HG03095 (cell line): ENCODE results near the gene XPNPEP3.
A peak's percentile ranks its signal among the peaks of the same experiment; 100 is the strongest.

ENCODE experiments used
- ATAC-seq: cut with Tn5 transposase; IDR thresholded peaks from one replicate; pipeline ENCODE4 v1.9.1; 2021; ENCODE audit warnings: moderate library complexity; ENCODE audit not compliant: unreplicated experiment

XPNPEP3 gene

GRCh38 chr22:40928657-40929056 lies 71.7 kb downstream of the XPNPEP3 start:
- ATAC-seq, result no peak

DNA sequence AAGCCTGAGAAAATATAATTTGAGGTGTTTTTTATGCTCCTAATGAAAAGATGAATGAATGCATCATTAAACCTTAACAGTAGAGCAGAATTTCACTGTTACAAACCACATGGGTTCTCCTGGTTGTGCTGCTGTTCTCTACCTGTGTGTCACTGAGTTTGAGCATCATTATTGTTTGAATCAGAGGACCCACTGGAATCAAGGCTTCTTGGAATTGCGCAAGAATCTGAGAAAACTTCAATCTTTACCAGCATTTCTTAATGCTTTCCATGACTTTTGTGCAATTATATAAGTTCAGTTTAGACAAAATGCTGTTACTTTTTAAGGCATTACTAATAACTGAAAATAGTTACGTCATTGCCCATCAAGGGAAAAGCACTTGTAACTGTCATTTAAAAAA lies 75.4 kb downstream of the XPNPEP3 start:
- ATAC-seq, result no peak

DNA sequence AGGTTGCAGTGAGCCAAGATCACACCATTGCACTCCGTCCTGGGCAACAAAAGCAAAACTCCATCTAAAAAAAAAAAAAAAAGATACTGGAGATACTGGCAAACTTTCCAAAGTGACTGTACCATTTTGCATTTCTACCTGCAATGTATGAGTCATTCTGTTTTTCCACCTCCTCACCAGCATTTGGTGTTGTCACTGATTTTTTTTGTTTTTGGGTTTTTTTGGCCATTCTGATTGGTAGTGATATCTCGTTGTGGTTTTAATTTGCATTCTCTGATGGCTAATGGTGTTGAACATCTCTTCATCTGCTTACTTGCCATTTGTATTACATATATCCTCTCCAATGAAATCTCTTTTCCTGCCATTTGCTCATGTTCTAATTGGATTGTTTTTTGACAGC lies 82.3 kb downstream of the XPNPEP3 start:
- no peak for ATAC-seq

GRCh38 chr22:40950962-40951794 lies 94.2 kb downstream of the XPNPEP3 start, which contains the start of gene RBX1:
Gene RBX1, plus strand, starts transcription at chr22:40951378. Its CDS starts 21 bp downstream, at chr22:40951399.
- peak; percentile 66 for ATAC-seq

DNA sequence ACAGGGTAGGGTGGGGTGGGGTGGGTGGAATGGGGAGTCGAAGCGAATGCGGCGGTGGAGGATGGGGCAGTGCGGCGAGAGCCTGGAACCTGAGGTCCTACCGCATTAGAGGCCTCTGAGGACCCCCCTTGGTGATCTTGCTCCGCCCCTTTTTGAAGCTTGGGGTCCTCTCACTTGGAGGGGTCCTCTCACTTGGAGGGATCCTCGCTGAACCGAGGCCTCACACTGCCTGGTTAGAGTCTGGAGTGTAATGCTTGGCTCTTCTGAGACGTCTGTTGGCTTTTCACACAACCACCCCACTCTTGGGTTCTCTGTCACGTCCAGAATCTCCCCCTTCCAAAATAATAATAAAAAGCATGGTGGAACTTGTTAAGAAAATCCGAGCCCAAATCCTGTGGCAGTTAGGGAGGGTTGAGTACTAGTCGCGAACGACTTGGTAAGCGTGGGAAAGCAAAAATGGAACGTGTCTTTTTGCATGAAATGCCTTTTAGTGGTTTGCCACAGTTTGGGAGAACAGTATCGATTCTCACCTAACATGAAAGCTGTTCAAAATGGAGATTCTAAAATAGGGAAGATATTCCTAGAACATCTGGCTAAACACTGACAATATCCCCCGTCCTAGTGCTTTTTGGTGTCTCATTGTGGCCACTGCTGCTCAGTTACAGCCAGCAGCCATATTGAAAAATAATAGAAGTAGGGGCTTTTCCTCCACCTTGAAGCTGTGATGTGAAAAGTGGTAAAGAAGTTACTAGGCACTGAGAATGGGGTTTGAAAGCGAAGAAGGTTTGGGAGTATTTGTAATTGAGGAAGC lies 95.1 kb downstream of the XPNPEP3 start:
- peak; percentile 12 for ATAC-seq

GRCh38 chr22:40953471-40953870 lies 96.5 kb downstream of the XPNPEP3 start:
- ATAC-seq, result no peak

DNA sequence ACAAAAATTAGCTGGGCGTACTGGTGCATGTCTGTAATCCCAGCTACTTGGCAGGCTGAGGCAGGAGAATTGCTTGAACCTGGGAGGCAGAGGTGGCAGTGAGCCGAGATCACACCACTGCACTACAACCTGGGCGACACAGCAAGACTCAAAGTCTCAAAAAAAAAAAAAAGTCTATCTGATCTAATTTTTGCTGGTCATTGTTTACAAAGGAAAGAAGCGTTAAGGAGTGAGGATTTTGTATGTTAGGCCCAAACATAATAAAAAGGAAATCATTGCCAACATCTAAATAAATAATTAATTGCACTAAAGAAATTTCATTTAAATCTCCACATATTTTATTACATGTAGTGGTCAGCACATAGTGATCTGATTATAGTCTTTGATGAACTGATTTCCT lies 97.2 kb downstream of the XPNPEP3 start:
- ATAC-seq, result no peak

DNA sequence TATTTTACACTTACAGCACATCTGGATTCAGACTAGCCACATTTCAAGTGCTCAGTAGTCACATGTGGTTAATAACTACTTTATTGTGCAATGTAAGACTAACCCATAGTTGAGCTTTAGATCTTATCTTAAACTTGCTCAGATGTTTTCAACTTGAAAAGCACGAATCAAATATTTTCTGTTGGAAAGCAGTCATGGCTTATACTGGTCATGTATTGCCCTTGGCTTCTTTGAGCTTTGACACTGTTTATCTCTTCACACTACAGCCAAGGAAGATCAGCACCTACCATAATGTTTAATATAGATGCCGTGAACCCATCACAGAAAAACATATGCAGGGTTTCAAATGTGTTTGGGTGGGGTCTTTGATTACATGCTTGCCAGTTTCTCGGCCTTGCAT lies 98.6 kb downstream of the XPNPEP3 start:
- no peak for ATAC-seq

DNA sequence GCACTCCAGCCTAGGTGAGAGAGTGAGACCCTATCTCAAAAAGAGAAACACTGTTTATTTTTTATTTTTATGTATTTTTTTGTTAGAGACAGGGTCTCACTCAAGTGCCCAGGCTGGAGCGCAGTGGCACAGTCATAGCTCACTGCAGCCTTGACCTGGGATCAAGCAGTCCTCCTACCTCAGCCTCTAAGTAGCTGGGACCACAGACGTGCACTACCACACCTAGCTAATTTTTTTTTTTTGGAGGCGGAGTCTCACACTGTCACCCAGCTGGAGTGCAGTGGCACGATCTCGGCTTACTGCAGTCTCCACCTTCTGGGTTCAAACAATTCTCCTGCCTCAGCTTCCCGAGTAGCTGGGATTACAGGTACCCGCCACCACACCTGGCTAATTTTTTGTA lies 100.7 kb downstream of the XPNPEP3 start:
- no peak for ATAC-seq

GRCh38 chr22:40958299-40958698 lies 101.4 kb downstream of the XPNPEP3 start:
- no peak for ATAC-seq

GRCh38 chr22:40960145-40960544 lies 103.2 kb downstream of the XPNPEP3 start:
- ATAC-seq, result no peak

- ATAC-seq, result no peak
Observed at GRCh38 chr22:40965936-40966725, 109.2 kb downstream of the XPNPEP3 start.

DNA sequence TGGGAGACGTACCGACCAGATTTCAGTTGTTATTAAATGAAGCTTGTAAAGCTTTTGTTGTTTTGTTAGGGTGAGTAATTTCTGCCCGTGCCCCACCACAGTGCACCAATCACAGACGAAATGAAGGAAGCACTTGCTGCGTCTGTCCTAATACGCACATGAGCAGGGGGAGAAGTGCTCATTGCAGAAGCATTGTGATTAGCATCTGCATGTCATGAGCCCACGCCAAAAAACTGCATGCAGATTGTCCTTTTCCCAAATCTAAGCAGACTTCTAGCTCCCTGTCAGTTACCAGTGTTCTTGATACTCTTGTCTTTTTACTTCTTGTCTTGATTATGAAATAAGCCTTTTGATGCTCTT lies 109.8 kb downstream of the XPNPEP3 start:
- no peak for ATAC-seq

DNA sequence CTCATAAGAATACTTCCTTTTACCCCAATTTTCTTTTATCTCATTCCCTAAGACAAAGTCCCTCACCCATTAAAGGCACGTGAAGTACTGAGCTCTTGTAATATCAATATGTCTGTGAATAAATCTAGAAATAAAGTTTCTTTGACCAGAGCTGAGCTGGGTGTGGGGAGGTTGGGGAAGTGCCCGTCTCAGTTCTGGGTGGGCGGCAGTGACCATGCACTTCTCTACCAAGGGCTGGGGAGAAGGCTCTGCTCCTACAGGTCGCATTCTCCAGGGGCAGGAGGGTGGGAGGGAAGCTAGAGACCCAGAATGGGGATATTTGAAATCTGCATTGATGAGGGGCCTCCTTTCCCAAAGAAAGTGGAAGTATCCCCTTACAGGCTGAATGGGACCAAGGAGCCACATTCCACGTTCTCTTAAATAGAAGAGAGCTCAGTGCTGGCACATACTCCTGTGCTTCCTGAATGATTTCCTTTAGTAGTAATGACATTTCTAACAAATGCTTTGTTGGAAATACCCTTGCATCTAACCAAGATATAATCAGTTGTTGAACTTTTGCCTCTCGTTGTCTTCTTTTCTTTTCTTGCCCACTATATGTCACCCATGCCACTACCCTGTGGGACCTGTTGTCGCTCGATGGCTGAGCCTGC lies 110.3 kb downstream of the XPNPEP3 start:
- ATAC-seq, result no peak

- ATAC-seq, result no peak
Observed at GRCh38 chr22:40972587-40972986, 115.6 kb downstream of the XPNPEP3 start.

- no peak for ATAC-seq
Observed at GRCh38 chr22:40973144-40973543, 116.2 kb downstream of the XPNPEP3 start.

DNA sequence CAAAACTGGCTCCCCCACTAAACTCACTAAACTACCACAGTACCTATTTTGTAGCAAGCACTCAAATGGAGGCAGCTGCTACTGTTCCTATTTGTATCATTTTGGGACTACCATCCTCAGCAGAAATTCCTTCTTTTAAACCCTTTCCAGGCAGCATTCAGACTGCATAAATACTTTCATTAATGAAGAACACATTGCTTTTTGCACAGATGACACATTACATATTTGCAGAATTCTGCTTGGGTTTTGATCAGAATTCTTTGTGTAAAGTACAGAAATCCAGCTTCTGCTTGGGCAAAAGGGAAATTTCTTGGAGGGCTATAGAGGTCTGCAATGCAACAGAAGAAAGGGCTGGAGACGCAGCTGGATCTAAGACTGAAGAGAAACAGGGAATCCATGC lies 118.4 kb downstream of the XPNPEP3 start:
- no peak for ATAC-seq

DNA sequence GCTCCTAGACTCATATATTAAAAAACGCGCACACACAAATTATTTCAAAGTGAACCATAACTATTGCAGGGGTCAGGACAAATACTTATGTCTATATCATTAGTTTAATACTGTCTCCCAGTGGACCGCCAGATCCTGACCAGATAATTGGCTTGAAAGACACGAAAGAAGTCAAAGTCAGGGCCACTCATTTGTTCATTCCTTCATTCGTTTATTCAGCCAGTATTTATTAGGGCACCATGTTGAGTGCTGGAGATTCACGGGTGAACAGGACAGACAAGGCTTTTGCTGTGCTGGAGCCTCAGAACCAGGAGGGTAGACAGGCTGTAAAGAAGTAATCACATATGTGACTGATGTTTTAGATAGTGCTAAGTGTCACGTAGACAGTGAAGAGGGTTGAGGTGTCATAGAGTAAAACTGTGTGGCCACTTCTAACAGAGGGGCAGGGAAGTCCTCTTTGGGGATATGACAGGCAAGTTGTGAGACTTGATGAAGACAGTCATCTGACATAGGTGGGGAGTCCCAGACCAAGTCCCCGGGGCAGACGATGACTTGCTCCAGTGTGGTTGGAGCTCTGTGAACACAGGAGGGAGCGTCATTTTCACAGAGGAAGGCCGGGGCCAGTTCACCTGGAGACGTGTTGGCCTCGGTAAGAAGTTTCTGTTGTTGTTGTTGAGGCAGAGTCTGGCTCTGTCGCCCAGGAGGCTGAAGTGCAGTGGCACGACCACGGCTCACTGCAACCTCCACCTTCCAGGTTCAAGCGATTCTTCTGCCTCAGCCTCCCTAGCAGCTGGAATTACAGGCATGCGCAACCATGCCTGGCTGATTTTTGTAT lies 120.1 kb downstream of the XPNPEP3 start:
- no peak for ATAC-seq

DNA sequence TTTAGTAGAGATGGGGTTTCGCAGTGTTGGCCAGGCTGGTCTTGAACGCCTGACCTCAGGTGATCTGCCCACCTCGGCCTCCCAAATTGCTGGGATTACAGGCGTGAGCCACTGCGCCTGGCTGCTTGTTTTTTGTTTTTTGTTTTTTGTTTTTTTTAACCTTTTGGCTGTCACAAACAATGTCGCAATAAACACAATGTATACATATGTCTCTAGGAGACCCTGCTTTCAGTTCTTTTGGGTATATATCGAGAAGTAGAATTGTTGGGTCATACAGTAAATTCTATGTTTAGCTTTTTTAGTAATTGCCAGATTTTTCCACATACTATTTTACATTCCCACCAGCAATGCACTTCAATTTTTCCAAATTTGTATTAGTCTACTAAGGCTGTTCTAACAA lies 122.2 kb downstream of the XPNPEP3 start:
- ATAC-seq, result no peak

GRCh38 chr22:40979871-40980270 lies 122.9 kb downstream of the XPNPEP3 start:
- no peak for ATAC-seq
